Choroid plexus epithelial cell (primary cell): ENCODE results near the gene KRTAP9-7.
A peak's percentile ranks its signal among the peaks of the same experiment; 100 is the strongest.

Experiments used
- DNase-seq: peaks from one replicate; pipeline ENCODE4 v3.0.0-alpha.2; 2010; ENCODE audit warnings: low read depth
- H3K4me3 ChIP-seq: 2 replicates; pipeline ENCODE4 v1.5.1; 2011; ENCODE audit warnings: low read depth, mild to moderate bottlenecking, control low read depth, low read length, moderate library complexity
- TF ChIP-seq, protein P1 (sequence below): conservative IDR thresholded peaks from 2 replicates; pipeline ENCODE4 v1.5.1; 2011; ENCODE audit warnings: low read depth, mild to moderate bottlenecking, control low read depth, inconsistent platforms, low read length, moderate library complexity

Gene KRTAP9-7

DNA sequence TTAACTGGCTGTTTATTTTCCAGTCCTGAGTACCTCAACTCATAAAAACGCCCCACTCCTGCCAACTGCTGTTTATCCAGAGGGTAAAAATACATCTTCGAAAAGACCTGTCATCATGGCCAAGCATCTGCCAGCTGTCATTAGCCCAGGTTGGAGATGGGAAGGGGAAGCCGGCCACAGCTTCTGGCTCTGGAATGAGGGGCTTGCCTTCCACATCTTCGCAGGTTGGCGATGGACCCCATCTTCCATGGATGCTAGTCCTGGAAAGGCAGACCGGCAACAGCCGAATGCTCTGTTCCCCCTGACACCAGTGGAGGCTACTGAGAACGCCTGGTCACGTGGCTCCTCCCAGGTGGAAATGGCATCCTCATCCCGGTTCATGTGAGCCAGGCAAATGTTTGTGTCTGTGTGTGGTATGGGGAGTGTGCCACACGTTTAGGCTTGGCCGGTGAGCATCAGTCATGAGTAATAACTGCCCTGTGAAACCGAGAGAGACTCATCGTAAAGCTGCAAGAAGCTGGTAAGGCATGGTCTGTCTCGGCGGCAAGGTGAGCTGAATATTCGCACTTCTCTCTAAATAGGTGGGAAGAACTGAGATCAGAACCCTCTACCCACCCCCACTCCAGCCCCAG is 40.4 kb downstream of the KRTAP9-7 start:
- no peak for DNase-seq
- TF ChIP-seq, protein P1, sequence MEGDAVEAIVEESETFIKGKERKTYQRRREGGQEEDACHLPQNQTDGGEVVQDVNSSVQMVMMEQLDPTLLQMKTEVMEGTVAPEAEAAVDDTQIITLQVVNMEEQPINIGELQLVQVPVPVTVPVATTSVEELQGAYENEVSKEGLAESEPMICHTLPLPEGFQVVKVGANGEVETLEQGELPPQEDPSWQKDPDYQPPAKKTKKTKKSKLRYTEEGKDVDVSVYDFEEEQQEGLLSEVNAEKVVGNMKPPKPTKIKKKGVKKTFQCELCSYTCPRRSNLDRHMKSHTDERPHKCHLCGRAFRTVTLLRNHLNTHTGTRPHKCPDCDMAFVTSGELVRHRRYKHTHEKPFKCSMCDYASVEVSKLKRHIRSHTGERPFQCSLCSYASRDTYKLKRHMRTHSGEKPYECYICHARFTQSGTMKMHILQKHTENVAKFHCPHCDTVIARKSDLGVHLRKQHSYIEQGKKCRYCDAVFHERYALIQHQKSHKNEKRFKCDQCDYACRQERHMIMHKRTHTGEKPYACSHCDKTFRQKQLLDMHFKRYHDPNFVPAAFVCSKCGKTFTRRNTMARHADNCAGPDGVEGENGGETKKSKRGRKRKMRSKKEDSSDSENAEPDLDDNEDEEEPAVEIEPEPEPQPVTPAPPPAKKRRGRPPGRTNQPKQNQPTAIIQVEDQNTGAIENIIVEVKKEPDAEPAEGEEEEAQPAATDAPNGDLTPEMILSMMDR, result no peak
- no peak overlapping the region for H3K4me3 ChIP-seq

DNA sequence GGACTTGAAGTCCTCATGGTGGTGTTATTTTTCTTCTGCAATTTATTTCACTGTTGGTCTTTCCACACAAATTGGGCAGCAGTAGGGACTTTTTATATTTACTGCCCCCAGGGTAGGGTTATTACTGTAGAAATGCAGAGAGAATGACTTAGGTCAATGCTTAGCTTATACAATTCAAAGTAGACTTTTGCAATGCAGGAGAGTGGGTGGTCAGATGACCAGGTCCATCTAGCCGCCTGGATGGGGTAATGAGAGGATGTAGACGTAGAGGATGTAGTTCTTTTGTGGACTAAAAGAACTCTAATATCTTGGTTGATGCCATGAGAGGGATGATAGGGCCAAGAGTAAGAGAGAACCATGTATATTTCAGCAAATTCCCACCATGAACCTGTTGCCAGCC is 42.7 kb downstream of the KRTAP9-7 start:
- no peak overlapping the region for H3K4me3 ChIP-seq
- TF ChIP-seq, protein P1, result no peak
- no peak for DNase-seq

DNA sequence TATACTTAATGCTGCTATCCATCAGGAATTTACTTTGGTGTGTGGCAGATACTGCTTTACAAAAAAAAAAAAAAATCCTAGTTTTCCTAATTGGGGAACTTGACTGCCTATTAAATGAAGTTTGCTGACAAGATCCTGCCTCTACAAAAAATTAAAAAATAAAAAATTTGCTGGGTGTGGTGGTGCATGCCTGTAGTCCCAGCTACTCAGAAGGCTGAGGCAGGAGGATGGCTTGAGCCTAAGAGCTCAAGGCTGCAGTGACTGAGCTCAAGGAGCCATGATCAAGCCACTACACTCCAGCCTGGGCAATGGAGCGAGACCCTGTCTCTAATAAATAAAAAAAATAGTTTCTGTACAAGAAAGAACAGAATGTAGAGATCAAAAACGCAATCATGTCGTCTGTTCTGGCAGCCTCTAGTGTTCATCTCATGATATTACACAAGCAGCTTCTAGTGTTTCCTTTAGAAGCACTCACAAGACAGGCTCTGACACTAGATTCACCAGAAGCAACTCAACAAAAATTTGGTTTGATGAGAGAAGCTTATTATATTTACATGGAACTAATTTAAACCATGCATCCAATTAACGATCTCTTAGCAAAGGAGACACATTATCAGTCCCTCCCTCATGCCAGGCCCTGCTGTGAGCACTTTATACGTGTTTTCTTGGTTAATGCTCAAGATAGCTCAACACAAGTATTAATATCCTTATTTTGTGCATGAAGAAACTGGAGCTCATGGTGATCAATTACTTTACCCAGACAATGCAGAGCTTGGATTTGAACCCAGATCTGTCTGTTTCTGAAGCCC is 46.8 kb downstream of the KRTAP9-7 start:
- H3K4me3 ChIP-seq, result no peak overlapping the region
- peak; percentile 86 for DNase-seq
- TF ChIP-seq, protein P1, result peak; percentile 87

DNA sequence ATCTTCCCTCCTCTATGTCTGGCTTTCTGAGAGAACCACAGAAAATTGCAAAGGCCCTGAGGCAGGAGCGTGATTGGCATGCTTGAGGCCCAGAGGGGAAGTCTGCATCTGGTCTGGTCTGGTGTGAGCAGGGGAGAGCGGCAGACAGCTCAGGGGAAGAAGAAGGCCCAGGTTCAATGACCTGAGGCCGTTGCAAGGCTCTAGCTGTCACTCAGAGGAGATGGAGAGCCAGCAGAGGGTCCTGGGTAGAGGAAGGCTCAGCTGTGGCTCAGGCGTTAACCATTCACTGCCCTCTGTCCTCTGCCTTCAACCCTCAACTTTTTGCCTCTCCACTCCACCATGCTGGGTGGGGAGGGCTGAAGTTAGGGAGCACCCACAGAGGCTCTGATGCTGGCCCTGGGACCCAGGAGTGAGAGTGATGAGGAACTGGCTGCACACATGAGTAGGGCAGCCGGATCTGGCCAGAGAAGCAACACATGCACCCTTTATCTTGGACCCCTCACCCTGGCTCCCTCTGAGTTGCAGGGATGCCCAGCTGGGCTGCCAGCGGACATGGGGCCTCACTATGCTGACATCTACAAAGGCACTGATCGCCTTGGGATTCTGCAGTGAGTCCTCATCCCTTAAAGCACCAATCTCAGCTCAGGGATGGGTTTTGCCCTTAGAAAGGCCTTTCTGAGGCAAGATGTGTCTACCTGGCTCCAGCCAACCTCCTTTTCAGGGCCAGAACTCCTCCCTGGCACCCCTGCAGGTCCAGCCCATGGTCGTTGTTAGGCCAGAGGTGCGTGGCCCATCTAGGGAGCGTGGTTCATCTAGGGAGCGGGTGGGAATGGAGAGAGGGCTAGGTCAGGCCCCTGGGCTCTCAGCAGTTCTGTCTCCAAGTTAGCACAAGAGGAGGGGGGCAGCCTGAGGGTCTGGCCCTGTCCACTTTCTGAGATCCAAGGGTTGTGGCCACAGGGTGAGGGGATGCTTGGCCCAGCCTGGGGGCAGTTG is 47.7 kb downstream of the KRTAP9-7 start:
- TF ChIP-seq, protein P1, result no peak
- H3K4me3 ChIP-seq, result no peak overlapping the region
- DNase-seq, result no peak

DNA sequence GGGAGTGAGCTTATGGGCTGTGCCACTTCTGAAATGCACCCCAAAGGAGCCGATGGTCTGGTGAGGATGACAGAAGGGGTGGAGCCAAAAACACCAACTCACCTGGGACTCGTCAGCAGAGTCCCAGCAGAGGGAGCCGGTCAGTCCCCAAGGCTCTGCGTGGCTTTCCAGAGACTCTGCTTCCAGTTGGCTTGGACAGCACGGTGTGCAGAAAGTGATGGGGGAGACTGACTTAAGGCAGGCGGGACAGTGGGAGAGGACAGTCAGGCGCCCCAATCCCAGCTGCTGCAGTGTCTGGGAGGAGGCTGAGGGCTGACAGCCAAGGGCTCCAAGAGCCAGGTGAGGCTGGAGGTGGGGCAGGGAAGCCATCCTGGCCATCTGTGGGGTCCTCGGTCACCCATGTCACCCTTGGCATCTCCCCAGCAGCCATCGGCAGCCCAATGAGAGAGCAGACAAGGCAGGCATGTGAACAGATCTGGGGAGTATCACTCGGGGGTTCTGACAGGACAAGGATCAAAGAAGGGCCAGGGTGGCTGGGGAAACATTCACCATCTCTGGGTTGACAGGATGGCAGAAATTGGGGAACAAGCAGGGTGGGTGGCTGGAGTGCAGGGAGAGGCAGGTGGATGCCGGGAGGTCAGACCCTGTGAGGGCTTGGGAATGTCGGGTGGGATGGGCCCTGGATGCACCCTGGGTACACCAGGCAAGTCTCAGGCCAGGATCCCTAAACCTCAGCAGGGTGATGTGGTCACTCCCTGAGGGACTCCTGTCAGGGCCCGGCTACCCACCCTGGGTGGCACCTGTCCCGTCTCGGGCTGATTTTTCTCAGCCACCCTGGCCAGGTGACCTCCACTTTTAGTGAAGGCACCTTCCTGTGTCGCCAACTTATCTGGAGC is 48.9 kb downstream of the KRTAP9-7 start:
- H3K4me3 ChIP-seq, result no peak overlapping the region
- TF ChIP-seq, protein P1, result peak; percentile 53
- DNase-seq, result peak; percentile 37

DNA sequence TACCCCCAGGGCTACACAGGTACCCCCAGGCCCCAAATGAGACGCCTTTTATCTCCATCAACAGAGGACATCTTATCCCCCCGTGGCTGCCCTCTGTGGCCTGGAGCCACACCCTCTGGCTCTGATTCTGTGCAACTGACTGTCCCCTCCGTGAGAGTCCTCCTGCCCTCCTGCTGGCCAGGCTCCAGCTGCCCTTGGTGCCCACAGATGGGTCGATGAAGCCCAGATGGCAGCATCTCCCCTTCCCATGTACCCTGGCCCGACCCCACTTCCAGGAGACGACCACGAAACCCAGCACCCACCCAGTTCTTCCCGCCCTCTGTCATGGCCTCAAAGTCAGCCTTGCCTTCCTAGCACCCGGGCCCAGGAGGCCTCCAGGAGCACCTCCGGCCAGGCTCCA is 49.6 kb downstream of the KRTAP9-7 start:
- DNase-seq, result no peak
- TF ChIP-seq, protein P1, result no peak
- no peak overlapping the region for H3K4me3 ChIP-seq
